NCI-H2029 (cell line): ENCODE data around the gene RAI1.

Experiments
- DNase-seq: peaks from one replicate; lab custom pipeline; 2025; lab: John Stamatoyannopoulos, UW

Gene RAI1

DNA sequence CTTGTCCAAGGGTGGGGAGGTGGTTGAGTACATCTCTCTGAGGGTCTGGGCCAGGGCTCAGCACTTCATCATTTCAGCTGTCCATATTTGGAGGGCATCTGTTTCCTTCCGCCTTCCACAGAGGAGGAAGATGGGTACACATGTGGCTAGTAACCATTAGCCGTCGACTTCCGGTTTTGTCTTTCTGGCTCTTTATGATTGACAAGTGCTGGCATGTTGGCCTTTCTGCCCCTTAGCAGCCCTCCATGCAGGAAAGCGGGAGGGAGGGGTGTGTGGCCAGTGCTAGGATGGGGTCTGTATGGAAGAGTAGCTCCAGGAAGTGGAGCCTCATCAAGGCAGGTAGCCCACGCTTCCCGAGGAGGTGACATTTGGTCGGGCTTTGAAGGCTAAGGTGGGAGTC, 69.6 kb downstream of the RAI1 start:
- DNase-seq = no peak

GRCh38 chr17:17751489-17752088, 70.3 kb downstream of the RAI1 start:
- no peak for DNase-seq

GRCh38 chr17:17752089-17752820, 71.0 kb downstream of the RAI1 start:
- peak; percentile 70 for DNase-seq

- no peak for DNase-seq
Measured at GRCh38 chr17:17752821-17753321, 71.6 kb downstream of the RAI1 start.

- DNase-seq = no peak
Measured at GRCh38 chr17:17754719-17755686, 73.7 kb downstream of the RAI1 start.

DNA sequence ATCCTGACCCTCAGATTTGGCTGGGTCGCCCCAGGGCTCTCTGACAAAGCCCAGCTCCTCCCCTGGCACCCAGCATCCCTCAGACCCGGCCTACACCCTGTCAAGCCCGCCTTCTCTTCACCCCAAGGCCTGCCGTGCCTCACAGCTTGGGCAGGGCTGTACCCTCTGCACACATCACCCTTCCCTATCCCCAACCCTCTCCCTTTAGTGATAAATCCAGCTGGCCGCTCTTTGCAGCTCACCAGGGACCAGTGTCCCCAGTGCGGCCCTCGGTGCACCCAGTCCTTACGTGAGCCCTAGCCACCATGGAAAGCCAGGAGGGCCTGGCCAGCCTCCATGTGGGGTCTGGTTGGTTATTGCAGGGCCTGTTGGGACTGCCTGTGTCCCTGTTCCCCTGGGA, 74.5 kb downstream of the RAI1 start:
- no peak for DNase-seq

DNA sequence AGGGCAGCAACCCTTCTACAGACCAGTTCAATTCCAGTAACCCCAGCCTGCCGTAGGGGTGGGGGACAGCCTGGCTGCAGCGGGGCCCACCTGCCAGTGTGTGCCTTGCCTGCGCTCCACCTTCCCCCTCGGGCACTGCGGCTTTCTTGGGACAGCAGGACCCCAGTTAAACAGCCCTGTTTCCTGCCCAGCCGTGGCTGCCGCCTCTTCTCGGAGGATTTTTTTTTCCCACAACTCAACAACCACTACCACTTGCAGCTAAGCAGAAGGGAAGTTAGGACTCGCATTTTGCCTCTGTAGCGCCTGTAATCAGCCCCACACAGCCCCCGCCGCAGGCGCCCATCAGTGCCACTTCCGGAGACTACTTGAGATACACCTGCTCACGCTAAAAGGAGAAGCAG, 76.1 kb downstream of the RAI1 start:
- DNase-seq = peak; percentile 25

- peak; percentile 70 for DNase-seq
Measured at GRCh38 chr17:17757956-17758845, 76.9 kb downstream of the RAI1 start.

DNA sequence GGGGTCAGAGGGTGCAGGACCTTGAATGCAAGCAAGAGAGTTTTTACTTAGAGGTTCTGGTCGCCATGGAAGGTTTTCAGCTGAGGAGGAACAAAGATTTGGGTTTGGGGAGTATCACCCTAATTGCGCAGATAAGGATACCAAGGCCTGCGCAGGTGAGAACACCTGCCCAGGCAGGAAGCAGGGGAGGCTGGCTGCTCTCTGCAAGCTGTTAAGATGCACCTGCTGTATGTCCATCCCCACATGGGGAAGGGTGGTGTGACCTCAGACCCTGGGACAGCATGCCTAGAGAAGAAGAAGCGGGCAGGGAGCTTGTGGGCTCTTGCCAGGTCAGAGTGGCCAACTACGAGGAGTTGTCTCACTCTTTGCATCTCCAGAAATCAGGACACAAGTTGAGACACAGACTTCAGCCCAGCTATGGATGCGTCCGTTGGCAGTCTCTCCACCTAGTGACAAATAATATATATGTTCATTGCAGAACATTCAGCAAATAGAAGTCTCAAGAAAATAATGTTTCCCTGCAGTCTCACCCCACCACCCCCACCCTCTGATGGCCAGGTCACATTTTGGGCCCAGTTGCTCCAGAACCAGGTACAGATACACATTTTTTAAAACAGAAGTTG, 77.8 kb downstream of the RAI1 start:
- no peak for DNase-seq

- DNase-seq = no peak
Measured at GRCh38 chr17:17760350-17760749, 79.1 kb downstream of the RAI1 start.

DNA sequence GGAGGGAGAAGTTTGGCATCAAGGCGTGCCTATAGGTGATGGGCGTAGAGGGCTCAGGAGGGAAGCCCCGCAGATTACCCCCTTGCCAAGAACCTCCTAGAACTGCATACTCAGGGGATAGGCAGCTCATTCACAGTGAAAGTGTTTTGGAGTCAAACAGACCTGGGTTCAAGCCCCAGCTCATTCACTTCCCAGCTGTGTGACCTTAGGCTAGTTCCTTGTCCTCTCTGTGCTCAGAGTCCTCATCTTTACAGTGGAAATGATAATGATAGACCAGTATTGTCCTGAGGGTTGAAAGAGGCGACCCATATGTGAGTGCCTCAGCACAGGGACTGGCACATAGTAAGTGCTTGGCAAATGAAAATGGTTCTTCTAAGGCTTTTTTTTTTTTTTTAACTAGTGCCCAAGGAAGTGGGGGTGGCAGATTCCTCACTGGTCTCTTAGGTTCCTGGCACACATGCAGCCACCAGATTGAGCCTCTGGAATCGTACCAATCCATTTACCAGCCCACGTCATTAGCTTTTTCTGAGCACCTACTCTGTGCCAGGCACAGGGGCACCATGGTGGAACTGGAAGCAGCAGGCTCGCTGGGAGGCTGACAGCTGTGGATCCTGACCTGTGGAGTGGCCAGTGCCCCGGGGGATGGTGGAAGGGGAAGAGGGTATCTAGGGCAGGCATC, 79.8 kb downstream of the RAI1 start:
- DNase-seq = no peak

GRCh38 chr17:17761894-17762743, 80.9 kb downstream of the RAI1 start:
- DNase-seq = no peak

- no peak for DNase-seq
Measured at GRCh38 chr17:17762744-17763105, 81.5 kb downstream of the RAI1 start.

DNA sequence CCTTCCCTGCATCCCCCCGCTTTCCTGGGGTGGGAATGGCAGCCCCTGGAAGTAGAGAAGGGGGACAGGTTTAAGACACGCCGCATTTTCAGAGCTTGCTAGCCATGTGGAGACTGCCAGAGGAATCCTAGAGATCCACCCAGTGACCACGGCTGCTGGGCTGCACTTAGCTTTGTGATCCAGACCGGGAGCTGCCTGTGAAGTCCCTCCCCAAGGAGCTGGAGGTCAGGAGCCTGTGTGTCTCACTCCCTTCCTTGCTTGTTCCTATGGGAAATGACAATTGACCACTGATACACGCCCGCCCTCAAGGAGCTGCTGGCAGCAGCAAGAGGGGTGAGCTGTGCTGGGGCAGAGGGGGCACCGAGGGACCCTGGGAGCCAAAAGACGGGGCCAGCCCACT, 81.9 kb downstream of the RAI1 start:
- no peak for DNase-seq

DNA sequence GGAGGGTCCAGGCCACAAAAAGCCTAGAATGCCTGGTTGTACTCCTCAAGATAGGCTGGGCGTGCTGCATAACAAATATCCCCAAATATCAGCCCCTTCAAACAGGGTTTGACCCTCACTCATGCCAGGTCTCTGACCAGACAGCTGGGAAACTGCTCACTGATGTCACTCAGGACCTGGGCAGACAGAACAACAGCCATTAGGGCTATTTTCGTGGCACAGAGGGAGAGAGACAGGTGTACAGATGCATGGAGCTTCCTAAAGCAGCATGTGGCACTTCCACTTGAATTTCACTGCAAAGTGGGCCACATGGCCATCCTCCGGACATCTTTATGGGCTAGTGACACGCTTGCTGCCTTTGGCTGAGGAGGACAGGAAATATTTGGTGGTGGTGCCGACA, 82.5 kb downstream of the RAI1 start:
- no peak for DNase-seq

GRCh38 chr17:17765359-17766076, 84.3 kb downstream of the RAI1 start:
- DNase-seq = no peak

DNA sequence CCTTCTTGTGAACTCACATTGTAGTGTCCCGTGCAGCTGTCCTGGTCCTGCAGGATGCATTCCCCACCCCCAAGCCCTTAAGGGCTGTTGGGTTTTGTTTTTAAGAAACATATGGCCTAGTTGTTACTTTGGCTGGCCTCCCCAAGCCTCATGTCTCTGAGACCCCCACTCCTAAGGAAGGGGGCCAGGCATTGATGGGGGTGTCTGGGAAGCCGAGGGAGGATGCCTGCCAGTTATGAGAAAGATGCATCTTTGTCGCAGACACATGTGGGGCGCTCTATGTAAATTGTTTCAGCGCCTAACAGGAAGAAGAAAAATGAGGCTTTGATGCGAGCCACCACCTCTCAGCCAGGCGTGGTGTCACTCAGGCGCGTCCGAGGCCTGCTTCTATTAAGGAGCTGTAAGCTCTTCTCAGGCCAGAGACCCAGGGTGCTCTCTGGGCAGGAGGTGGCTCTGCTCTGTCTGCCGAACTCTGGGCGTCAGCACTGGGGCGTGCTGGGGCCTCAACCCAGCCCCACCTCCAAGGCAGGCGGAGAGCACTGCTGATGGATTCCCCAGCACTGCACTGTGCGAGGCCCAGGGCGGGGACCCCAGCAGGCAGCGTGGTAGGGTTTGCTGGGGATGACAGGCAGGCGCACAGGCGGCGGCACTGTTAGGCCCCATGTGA, 85.0 kb downstream of the RAI1 start:
- DNase-seq = no peak

DNA sequence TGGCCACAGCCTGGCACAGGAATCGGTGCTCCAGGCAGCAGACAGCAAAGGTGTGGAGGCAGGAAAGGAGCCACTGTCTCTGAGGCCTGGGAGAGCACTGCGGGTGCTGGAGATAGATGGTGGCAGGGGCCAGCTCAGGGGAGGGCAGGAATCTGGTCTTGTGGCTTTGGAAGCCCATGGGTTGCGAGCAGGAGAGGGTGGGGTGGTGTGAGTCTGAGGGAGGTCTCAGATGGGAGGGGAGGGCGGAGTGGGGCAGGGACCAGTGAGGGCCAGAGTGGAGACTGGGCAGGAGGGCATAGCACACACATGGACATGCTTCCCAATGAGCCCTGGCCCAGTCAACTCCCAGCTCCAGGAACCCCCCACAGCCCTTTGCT, 85.5 kb downstream of the RAI1 start:
- DNase-seq = no peak
